Anterior cingulate cortex (tissue), 58 donors: ENCODE data around the gene HOTAIR.

Experiments used
- DNase-seq, 58 donors: peaks; one replicate each; lab custom pipeline; 2025; lab: John Stamatoyannopoulos, UW

HOTAIR gene

DNA sequence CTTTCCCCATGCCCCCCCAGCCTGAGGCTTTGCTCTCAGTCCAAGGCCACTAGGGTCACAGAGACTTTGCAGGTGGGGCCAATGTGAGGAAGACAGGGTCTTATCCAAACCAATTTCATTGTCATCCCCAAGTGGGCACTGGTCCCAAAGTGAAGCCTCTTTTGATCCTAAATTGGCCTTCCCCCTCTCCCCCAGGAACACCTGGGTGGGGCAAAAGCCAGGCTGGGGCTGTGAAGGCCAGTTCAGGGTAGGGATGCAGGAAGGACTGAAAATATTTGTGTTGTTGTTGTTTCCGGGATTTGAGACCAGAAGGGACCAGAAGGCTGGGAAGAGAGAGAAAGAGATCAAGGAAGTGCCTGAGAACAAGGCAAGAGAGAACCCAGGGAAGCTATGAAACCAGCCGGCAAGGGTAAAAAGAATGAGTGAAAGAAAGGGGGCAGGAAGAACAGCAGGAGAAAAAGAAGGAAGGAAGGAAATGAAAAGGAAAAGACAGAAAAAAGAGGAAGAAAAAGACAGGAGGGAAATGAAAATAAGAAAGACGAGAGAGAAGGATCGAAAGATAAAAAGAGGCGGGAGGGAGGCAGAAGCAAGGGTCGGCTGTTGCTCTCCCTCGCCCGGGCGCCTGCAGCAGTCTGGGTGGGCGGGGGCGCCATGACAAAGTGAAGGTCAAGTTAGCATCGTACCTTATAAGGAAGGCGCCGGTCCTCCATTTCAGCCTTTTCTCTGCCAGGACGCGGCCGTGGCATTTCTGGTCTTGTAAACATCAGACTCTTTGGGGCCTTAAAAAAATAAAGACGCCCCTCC lies 9.3 kb downstream of the HOTAIR start:
- DNase-seq, result no peak

- no peak for DNase-seq
These were observed 10.4 kb downstream of the HOTAIR start for GRCh38 chr12:53964315-53964713.

GRCh38 chr12:53963434-53964314 lies 11.1 kb downstream of the HOTAIR start:
- DNase-seq, result no peak

DNA sequence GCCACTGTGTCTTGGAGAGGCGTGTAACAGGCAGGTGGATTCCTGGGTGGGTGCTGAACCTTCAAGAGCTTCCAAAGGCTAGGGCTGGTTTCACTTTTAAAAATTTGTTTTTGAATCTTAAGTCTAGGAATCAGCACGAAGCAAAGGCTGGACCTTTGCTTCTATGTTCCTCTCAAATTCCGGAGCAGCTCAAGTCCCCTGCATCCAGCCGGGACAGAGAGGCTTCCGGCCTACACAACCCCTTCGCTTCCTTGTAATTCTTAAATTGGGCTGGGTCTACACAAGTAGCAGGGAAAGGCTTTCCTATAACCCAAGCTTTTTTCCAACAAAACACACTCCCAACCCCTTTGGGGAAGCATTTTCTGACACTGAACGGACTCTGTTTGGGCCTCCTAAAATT lies 11.7 kb downstream of the HOTAIR start:
- no peak for DNase-seq

- DNase-seq, result no peak
These were observed 13.6 kb downstream of the HOTAIR start for GRCh38 chr12:53961025-53961761.

GRCh38 chr12:53960187-53961024 lies 14.3 kb downstream of the HOTAIR start:
- DNase-seq, result no peak

- no peak for DNase-seq
These were observed 15.4 kb downstream of the HOTAIR start for GRCh38 chr12:53959314-53959713.

GRCh38 chr12:53958128-53958527 lies 16.6 kb downstream of the HOTAIR start:
- DNase-seq, result no peak

GRCh38 chr12:53956914-53957536 lies 17.7 kb downstream of the HOTAIR start:
- no peak for DNase-seq

DNA sequence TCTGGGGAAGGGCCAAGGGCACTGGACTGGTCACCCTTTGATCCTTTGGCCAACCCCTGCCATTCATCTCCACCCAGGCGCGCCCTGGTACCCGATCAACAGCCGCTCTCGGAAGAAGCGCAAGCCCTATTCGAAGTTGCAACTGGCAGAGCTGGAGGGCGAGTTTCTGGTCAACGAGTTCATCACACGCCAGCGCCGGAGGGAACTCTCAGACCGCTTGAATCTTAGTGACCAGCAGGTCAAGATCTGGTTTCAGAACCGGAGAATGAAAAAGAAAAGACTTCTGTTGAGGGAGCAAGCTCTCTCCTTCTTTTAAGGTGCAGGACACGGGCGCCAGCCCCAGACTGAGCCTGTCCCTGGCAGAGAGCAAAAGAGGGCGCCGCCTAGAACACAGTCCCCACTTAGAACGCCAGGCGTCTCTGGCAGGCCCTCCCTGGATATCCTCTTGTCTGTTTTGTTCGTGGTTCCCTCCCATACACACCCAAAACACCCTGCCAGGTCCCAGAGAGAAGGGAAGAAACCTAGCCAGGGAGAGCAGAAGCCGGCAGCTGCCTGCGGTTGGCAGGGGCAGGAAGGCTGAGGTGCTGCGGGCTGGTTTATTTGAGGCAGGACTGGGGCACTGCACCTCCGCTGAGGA lies 18.4 kb downstream of the HOTAIR start:
- DNase-seq, result no peak

DNA sequence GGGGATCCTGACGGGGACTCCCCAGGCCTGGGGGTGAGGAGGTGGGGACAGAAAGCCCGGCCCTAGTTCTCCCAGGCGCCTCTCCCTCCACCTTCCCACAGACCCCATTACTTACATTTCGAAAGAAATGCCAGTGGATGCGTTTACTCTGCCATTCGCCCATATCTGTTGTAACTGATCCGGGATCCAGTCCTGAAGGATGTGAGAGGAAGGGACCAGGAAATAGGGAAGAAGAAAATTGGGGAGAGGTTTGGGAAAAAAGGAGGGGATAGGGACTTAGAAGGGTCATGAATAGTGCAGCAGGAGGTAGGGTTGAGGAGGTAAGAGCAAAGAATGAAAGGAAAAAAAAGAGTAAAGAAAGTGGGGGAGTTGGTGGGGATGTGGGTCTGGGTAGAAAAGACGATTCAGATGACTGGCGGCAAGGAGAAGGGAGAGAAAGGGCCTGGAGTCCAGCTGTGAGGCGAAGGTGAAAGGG lies 18.9 kb downstream of the HOTAIR start:
- no peak for DNase-seq

GRCh38 chr12:53955036-53955775 lies 19.5 kb downstream of the HOTAIR start:
- DNase-seq, result no peak

- no peak for DNase-seq
These were observed 20.1 kb downstream of the HOTAIR start, which contains the start of gene HOXC12 for GRCh38 chr12:53954694-53955035. Gene HOXC12, plus strand, starts transcription at chr12:53954903. Its CDS starts 27 bp downstream, at chr12:53954930.

DNA sequence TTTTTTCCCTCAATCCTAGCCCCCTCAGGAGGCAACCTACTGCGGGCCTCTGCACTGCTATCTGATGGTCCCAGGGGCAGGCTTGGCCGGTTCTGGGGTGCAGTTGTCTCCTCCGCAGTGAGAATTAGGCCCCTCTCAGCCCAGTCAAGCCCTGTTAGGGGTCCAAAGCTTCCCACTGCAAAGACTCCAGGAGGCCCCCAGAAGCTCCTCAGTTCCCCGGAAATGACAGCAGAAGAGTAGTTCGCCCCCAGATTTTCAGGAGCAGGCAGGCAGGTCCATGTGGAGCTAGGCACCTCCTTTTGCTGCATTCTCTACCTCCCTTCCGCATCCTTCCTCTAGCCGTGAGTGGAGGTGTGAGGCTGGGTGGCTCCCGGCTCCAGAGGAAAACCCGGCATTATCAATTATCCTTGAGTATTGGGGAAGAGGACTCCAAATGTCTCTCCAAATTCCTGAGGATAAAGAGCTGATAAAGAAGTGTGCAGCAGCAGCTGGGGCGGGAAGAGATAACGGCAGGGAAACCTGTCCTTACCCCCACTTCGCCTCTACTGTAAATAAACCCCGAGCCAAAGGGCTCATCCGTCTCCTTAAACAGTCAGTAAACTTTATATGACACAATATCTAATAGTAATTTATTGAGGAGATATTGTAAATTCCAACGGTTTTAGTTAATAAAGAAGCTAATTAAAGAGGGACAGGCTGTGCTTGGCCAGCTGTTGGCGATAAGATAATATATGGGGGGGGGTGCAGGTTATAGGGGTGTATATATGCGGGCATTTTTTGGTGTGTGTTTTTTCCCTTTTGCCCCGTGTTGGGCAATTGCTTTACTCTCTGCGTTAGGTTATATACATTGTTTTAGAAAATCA lies 20.7 kb downstream of the HOTAIR start:
- no peak for DNase-seq

DNA sequence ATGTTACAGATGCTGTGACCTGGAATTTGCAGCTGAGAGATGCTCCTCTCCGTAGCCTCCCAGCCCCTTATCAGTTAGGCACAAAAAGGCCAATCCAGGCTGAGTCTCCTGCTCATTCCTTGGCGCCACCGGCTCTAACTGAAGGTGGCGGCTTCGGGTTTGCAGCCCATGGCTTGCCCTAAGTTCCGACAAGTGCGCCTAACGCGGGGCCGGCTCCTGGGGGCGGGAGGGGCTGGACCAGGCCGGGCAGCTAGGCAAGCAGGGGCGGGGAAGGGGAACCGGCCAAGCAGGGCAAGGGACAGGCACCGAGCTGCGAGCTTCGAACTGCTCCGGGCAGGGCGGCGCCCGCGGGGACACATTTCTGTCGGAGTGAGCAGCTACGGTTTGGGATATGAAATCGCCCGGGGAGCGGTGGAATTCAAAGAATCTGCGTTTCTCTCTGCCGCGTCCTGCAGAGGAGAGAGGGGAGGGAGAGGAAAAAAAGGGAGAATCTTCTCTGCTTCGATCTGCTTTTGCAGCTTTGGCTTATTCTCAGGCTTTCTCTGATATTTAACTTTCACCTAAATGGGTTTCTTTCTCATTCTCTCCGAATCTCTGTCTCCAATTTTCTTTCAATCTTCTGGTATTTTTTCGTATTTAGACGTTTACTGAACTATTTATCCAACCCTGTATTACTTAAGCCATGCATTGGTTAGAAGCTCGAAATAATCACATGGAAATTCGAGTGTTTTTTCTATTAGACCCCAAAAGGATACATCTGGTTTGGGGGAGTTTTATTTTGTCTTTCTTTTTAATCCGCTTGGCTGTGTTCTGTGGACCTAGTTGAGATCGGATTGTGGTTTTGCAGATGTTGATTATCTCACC lies 21.7 kb downstream of the HOTAIR start:
- DNase-seq, result no peak

DNA sequence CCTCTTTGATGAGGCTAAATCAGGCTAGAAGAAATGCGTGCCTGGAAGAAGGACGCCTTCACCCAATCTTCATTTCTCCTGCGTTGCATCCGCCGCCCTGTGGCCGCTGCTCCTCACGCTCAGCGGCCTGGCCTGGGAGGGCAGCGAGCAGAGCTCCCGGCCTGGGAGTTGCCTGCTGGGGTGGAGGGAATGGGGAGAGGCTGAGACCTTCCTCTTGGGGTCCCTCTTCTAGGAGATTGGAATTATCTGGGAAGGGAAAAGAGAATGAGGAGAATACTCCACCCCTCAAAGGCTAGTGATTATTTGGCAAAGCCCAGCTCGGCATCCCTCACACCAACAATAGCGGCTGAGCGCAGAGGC lies 22.4 kb downstream of the HOTAIR start:
- DNase-seq, result no peak
